ENCODE data around the gene ADD3. TPM values are rescaled to one million over a fixed set of nuclear protein-coding genes. Genes with fewer than 3 reads are reported as not detected.

ADD3 gene
- polyA plus RNA-seq, 1 experiment = 192 TPM

DNA sequence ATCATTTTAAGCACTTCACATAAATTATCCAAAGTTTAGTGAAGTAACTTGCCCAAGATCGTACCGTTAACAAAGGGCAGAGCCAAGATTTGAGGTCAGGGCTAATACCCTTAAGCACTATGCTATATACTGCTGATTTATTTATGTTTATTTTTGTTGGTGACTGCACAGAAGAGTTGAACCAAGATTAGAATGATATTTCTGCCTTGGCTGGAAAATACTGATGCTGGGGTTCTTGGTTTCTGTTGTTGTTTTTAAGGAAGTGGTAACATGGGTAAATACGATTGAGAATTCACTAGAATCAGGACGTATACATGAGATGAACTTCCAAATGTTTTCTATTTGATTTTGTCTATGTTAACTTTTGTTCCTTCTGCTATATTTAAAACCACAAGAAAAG, 9.3 kb downstream of the ADD3 start:
- H3K4me3 ChIP-seq (ENCODE audit: low read depth, low read length) = no peak overlapping the region
- no peak overlapping the region for H3K27ac ChIP-seq (ENCODE audit: low read depth, low read length)
- TF ChIP-seq, protein P1, sequence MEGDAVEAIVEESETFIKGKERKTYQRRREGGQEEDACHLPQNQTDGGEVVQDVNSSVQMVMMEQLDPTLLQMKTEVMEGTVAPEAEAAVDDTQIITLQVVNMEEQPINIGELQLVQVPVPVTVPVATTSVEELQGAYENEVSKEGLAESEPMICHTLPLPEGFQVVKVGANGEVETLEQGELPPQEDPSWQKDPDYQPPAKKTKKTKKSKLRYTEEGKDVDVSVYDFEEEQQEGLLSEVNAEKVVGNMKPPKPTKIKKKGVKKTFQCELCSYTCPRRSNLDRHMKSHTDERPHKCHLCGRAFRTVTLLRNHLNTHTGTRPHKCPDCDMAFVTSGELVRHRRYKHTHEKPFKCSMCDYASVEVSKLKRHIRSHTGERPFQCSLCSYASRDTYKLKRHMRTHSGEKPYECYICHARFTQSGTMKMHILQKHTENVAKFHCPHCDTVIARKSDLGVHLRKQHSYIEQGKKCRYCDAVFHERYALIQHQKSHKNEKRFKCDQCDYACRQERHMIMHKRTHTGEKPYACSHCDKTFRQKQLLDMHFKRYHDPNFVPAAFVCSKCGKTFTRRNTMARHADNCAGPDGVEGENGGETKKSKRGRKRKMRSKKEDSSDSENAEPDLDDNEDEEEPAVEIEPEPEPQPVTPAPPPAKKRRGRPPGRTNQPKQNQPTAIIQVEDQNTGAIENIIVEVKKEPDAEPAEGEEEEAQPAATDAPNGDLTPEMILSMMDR (IDR thresholded peaks at IDR 0.05; ENCODE audit: low read depth, low read length) = no peak
- CTCF ChIA-PET = interaction anchor here (1.1 kb wide), 1 partner anchor 133 kb away, joined by 4 read pairs; no protein-coding TSS in a partner anchor
- no peak for DNase-seq (ENCODE audit: low read depth, low spot score)
- no peaks in the 10 kb centered on the region for H3K9me3 ChIP-seq (ENCODE audit: control insufficient read depth, insufficient read depth, low read length)
- POLR2A ChIA-PET = no interaction called here
- H3K27me3 ChIP-seq (ENCODE audit: control insufficient read depth, insufficient read depth, low read length) = no peaks in the 10 kb centered on the region

DNA sequence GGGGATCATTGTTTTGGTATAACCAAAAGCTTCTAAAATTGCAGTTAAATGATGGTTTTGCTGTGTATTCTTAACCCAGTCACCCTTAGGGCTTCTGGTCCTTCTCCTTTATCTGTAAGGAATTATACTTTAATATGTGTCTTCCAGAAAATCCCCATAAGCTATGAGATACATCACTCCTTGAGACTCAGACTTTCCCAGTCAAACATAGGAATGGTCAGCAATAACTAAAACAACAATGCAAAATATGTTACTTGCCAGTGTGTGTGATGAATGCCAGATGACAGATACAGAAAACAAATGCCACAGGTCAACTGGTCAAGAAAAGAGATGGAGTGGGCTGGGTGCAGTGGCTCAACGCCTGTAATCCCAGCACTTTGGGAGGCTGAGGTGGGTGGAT, 10.1 kb downstream of the ADD3 start:
- Histone ChIP-seq H3K27ac (ENCODE audit: low read depth, low read length) (no peak overlapping the region), H3K27me3 (ENCODE audit: control insufficient read depth, insufficient read depth, low read length) (no peaks in the 10 kb centered on the region), H3K9me3 (ENCODE audit: control insufficient read depth, insufficient read depth, low read length) (no peaks in the 10 kb centered on the region), H3K4me3 (ENCODE audit: low read depth, low read length) (no peak overlapping the region)
- no peak for DNase-seq (ENCODE audit: low read depth, low spot score)
- TF ChIP-seq, protein P1 (IDR thresholded peaks at IDR 0.05; ENCODE audit: low read depth, low read length) = no peak
- ChIA-PET POLR2A (interaction anchor here (0.6 kb wide), 1 partner anchor 210 kb away, joined by 3 read pairs; no protein-coding TSS in a partner anchor), CTCF (interaction anchor here (1.1 kb wide), 1 partner anchor 134 kb away, joined by 4 read pairs; no protein-coding TSS in a partner anchor)

DNA sequence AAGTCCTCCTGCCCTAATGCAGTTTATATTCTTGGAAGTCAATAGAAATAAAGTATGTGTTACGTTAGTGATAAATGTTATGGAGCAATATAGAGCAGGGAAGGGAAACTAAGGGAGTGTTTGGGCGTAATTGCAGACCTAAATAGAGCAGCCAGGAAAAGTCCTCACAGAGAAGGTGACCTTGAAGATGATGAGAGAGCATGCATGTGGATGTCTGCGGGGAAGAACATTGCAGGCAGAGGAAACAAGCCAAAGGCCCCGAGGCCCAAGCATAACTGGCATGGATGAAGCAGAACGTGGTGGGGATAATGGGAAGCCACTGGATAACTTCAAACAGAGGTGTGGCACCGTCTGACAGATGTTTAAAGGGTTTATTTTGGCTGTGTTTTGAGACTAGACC, 12.5 kb downstream of the ADD3 start:
- H3K27ac ChIP-seq (ENCODE audit: low read depth, low read length) = no peak overlapping the region
- H3K4me3 ChIP-seq (ENCODE audit: low read depth, low read length) = no peak overlapping the region
- TF ChIP-seq, protein P1 (IDR thresholded peaks at IDR 0.05; ENCODE audit: low read depth, low read length) = no peak
- ChIA-PET CTCF (no interaction called here), POLR2A (no interaction called here)
- no peak for DNase-seq (ENCODE audit: low read depth, low spot score)
- no peaks in the 10 kb centered on the region for H3K27me3 ChIP-seq (ENCODE audit: control insufficient read depth, insufficient read depth, low read length)
- no peaks in the 10 kb centered on the region for H3K9me3 ChIP-seq (ENCODE audit: control insufficient read depth, insufficient read depth, low read length)

DNA sequence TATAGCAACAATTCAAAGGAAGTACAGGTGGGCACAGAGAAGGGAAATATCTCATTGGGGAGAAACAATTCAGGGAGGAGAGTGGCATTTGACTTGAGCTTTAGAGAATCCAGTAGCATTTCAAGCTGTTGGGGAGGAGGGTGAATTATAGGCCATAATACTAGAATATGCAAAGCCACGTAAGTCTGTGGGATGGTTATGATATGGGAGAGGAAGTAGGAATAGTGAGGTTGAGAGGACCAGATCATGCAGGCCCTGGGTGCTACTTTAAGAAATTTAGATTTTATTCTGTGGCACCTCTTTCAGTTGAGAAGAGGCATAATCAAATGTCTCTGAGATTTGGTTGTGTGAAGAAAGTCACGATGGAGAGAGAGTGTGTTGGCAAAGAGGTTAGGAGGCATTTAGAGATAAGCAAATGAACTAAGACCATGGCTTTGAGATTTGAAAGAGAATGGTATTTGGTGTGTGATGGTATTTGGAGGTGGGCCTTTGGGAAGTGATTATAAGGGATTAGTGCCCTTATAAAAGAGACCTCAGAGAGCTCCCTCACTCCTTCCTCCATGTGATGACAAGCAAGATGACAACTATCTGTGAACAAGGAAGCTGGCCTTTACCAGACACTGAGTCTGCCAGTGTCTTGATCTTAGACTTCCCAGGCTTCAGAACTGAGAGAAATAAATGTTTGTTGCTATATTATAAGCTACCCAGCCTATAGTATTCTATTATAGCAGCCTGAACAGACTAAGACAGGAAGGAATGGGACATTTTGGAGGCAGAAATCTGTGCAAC, 15.1 kb downstream of the ADD3 start:
- ChIA-PET POLR2A (no interaction called here), CTCF (interaction anchor here (0.5 to 2.3 kb wide), 2 partner anchors 71 to 139 kb away, joined by 4 to 6 read pairs; no protein-coding TSS in a partner anchor)
- Histone ChIP-seq H3K27me3 (ENCODE audit: control insufficient read depth, insufficient read depth, low read length) (no peaks in the 10 kb centered on the region), H3K27ac (ENCODE audit: low read depth, low read length) (no peak overlapping the region), H3K4me3 (ENCODE audit: low read depth, low read length) (no peak overlapping the region), H3K9me3 (ENCODE audit: control insufficient read depth, insufficient read depth, low read length) (no peaks in the 10 kb centered on the region)
- DNase-seq (ENCODE audit: low read depth, low spot score) = no peak
- TF ChIP-seq, protein P1 (IDR thresholded peaks at IDR 0.05; ENCODE audit: low read depth, low read length) = no peak

DNA sequence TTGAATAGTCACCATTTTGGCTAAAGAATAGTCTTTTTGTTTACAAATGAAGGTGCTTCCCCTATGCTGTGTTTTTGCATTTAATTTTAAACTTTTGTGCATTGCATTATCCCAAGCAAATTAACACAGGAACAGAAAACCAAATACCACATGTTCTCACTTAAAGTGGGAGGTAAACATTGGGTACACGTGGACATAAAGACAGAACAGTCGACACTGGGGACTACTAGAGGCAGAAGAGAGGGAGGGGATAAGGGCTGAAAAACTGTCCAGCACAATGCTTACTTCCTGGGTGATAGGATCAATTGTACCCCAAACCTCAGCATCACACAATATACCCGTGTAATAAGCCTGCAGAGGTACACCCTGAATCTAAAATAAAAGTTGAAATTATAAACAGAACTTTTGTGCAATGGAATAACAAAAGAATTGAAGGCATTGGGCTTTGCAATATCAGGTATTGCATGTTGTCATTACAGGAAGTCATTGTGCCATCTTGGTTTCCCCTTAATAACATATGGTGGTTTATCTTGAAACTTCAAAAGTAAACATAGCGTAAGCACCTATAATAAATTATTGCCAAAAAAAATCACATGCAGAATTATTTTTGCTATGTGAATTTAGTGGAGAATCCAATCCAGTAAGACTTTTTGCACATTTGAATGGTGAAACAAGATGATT, 16.1 kb downstream of the ADD3 start:
- POLR2A ChIA-PET = no interaction called here
- Histone ChIP-seq H3K27me3 (ENCODE audit: control insufficient read depth, insufficient read depth, low read length) (no peaks in the 10 kb centered on the region), H3K9me3 (ENCODE audit: control insufficient read depth, insufficient read depth, low read length) (no peaks in the 10 kb centered on the region), H3K27ac (ENCODE audit: low read depth, low read length) (no peak overlapping the region), H3K4me3 (ENCODE audit: low read depth, low read length) (no peak overlapping the region)
- no peak for DNase-seq (ENCODE audit: low read depth, low spot score)
- TF ChIP-seq, protein P1 (IDR thresholded peaks at IDR 0.05; ENCODE audit: low read depth, low read length) = no peak
- CTCF ChIA-PET = interaction anchor here (2.3 kb wide), 1 partner anchor 140 kb away, joined by 6 read pairs; no protein-coding TSS in a partner anchor
